Ovary (tissue), 3 donors: ENCODE results near the gene RNASE2.

ENCODE experiments used
- EP300 ChIP-seq: sonication (generic); formaldehyde crosslinking; IDR thresholded peaks from one replicate; pipeline ENCODE4 v1.6.1; 2017; ENCODE audit warnings: antibody characterized with exemption
- POLR2A ChIP-seq: fragments of 450-650 bp; IDR thresholded peaks from one replicate; pipeline ENCODE4 v1.6.1; 2017; ENCODE audit warnings: antibody characterized with exemption, mild to moderate bottlenecking, moderate library complexity
- TF ChIP-seq, protein P1 (sequence below), 3 donors: fragments of 450-650 bp in 2 of 3; fragments of 200-600 bp in 1 of 3; IDR thresholded peaks; one replicate each; pipeline versions ENCODE4 v1.5.1 to v1.8.0; 2016 to 2022; ENCODE audit warnings: antibody characterized with exemption in 3 of 3, mild to moderate bottlenecking in 1 of 3
- donor health status: DM: no; HTN: no; CAD: no.

DNA sequence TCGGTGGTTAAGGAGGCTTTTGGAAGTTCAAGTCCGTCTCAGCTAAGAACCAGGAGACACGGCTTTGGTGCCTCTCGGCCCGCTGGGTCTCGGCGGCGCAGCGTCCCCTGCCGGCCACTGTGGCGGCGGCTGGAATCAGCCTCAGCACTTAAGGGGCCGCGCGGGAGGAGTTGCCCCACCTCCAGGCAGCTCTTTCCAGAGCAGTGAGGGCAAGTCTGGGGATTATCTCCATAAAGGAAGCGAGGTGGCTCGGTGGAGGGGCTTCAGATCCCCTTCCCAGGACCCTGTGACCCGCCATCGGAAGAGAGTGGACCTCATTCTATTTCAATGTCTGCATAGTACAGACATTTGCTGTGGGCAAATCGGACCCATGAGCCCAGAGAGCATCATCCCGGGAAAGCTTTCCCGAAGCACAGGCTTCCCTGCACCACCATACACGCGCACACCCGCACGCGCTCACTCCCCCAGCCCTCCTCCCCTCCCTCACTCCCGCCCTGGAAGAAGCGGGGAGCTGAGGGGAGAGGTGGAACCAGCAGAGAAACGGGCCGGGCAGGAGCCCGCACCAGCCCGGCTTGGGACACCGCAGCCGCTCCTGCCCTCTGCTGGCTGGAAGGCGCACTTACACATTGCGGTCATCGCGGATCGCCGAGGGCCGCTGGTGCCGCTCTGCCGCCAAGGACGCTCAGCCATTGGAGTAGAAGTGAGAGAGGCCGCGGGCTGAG is 15.9 kb downstream of the RNASE2 start:
- TF ChIP-seq, protein P1, sequence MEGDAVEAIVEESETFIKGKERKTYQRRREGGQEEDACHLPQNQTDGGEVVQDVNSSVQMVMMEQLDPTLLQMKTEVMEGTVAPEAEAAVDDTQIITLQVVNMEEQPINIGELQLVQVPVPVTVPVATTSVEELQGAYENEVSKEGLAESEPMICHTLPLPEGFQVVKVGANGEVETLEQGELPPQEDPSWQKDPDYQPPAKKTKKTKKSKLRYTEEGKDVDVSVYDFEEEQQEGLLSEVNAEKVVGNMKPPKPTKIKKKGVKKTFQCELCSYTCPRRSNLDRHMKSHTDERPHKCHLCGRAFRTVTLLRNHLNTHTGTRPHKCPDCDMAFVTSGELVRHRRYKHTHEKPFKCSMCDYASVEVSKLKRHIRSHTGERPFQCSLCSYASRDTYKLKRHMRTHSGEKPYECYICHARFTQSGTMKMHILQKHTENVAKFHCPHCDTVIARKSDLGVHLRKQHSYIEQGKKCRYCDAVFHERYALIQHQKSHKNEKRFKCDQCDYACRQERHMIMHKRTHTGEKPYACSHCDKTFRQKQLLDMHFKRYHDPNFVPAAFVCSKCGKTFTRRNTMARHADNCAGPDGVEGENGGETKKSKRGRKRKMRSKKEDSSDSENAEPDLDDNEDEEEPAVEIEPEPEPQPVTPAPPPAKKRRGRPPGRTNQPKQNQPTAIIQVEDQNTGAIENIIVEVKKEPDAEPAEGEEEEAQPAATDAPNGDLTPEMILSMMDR (IDR thresholded peaks at IDR 0.05): peak; percentile 83 to 87 (median 83)
- TF ChIP-seq POLR2A: no peak
- no peak for TF ChIP-seq EP300
